ENCODE data around the gene GDAP2. TPM values are rescaled to one million over a fixed set of nuclear protein-coding genes. Genes with fewer than 3 reads are reported as not detected.

GDAP2 gene
- total and polyA plus RNA-seq, 10 donors: 3.0 to 44.6 (median 33.3) TPM

DNA sequence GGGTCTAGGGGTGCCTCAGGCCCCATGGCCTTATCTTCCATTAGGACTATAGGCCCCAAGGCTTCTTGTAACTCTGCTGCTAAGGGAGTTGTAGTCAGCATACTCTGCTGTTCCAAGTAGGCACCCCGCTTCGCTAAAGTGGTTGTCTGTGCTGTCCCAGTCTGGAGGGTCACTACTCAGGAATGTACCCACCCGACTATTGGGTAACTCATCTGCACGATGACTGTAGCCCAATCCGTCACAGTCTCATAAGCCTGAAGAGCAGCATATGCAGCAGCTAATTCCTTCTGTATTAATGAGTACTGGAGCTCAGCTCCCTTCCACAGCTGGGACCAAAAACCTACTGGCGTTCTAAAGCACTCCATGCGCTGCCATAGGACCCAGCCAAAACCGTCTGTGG, 111.0 kb downstream of the GDAP2 start:
- Histone ChIP-seq H3K36me3 (no peaks in the 10 kb centered on the region), H3K4me3 (no peak overlapping the region), H3K27ac (no peak overlapping the region), H3K9me3 (peaks cover 0 to 16% (median 6%) of the 10 kb centered on the region in 8 donors), H3K27me3 (replicated peaks in 1 of 7) (no peaks in the 10 kb centered on the region), H3K4me1 (no peaks in the 10 kb centered on the region)
- TF ChIP-seq POLR2A (IDR thresholded peaks at IDR 0.05): no peak
- TF ChIP-seq CTCF (IDR thresholded peaks at IDR 0.05 in 8 of 11, conservative IDR thresholded peaks at IDR 0.05 in 3 of 11): no peak
- TF ChIP-seq POLR2AphosphoS5 (IDR thresholded peaks at IDR 0.05): no peak
- 93 to 98% (median 97%) methylated on average over 8 of the region's 8 CpGs for WGBS, 5 donors
- no peak for DNase-seq
- intact Hi-C loops (cut with DNase I; ENCODE audit: low total_unique reads): no loop called here

- H3K9me3 ChIP-seq: peaks cover 0 to 16% (median 6%) of the 10 kb centered on the region in 8 donors
- no peak for DNase-seq
- WGBS, 5 donors: 87 to 92% (median 90%) methylated on average over 4 to 5 of the region's 5 CpGs
- H3K4me1 ChIP-seq: no peaks in the 10 kb centered on the region
- no peaks in the 10 kb centered on the region for H3K36me3 ChIP-seq
- no peak overlapping the region for H3K27ac ChIP-seq
- TF ChIP-seq POLR2AphosphoS5 (IDR thresholded peaks at IDR 0.05): no peak
- TF ChIP-seq POLR2A (IDR thresholded peaks at IDR 0.05): no peak
- TF ChIP-seq CTCF (IDR thresholded peaks at IDR 0.05 in 8 of 11, conservative IDR thresholded peaks at IDR 0.05 in 3 of 11): no peak
- H3K4me3 ChIP-seq: no peak overlapping the region
- H3K27me3 ChIP-seq (replicated peaks in 1 of 7): no peaks in the 10 kb centered on the region
- intact Hi-C loops (cut with DNase I; ENCODE audit: low total_unique reads): no loop called here
These were observed 111.8 kb downstream of the GDAP2 start for GRCh38 chr1:117817629-117818028.

GRCh38 chr1:117815926-117816325, 113.5 kb downstream of the GDAP2 start:
- Histone ChIP-seq H3K4me1 (no peaks in the 10 kb centered on the region), H3K36me3 (no peaks in the 10 kb centered on the region), H3K27ac (no peak overlapping the region), H3K27me3 (replicated peaks in 1 of 7) (no peaks in the 10 kb centered on the region), H3K4me3 (no peak overlapping the region), H3K9me3 (peaks cover 0 to 6% (median 0%) of the 10 kb centered on the region in 8 donors)
- TF ChIP-seq CTCF (IDR thresholded peaks at IDR 0.05 in 8 of 11, conservative IDR thresholded peaks at IDR 0.05 in 3 of 11): no peak
- no peak for TF ChIP-seq POLR2A (IDR thresholded peaks at IDR 0.05)
- DNase-seq: no peak
- 78 to 90% (median 86%) methylated on average over 2 to 9 of the region's 9 CpGs for WGBS, 5 donors
- intact Hi-C loops (cut with DNase I; ENCODE audit: low total_unique reads): no loop called here

DNA sequence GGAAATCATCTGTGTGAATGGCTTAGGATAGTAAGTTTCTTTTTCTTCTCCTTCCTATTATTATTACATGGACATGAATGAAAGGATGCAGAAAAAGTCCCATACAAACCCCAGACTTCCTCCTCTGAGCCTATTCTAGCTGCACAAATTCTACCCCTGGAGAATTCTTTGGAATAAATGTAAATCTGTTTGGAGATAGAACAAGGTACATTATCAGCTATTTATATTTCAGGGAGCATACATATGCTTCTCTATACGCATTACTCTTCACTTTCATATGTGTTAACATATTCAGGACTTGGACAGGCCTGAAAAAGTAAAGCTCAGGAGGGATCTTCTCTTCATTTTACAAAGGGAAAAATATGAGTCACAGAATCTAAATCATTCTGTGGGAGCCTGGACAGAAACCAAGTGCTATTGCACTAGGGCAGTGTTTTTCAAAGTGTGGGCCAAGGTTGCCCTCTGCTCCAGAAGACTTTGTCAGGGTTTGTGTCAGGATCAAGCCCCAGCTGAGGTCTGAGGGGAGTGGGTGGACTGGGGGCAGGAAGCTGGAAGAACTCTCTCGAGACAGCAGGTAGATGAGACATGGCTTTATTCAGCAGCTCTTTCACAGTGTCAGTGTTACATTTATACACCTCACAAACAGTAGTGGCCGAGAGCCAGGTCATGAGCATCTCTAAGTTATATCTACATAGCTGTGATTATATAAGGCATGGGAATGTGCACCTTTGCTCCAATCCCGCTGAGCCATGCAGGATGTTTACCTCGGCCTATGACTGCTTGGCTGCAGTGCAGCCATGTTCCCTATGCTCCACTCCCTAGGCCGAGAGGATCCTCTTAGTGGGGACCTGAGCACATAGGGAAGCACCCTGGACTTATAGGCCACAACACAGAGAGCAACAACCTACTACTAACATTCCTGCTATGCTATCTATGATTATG, 114.3 kb downstream of the GDAP2 start:
- H3K36me3 ChIP-seq: no peaks in the 10 kb centered on the region
- TF ChIP-seq CTCF (IDR thresholded peaks at IDR 0.05 in 8 of 11, conservative IDR thresholded peaks at IDR 0.05 in 3 of 11): no peak
- TF ChIP-seq POLR2AphosphoS5 (IDR thresholded peaks at IDR 0.05): no peak
- TF ChIP-seq POLR2A (IDR thresholded peaks at IDR 0.05): no peak
- no peak overlapping the region for H3K4me3 ChIP-seq
- H3K27me3 ChIP-seq (replicated peaks in 1 of 7): no peaks in the 10 kb centered on the region
- peaks cover 0 to under 1% (median 0%) of the 10 kb centered on the region in 8 donors for H3K9me3 ChIP-seq
- no peaks in the 10 kb centered on the region for H3K4me1 ChIP-seq
- DNase-seq: no peak
- intact Hi-C loops (cut with DNase I; ENCODE audit: low total_unique reads): no loop called here
- WGBS, 5 donors: 75 to 89% (median 86%) methylated on average over 6 of the region's 6 CpGs
- no peak overlapping the region for H3K27ac ChIP-seq
